ENCODE results near the gene BTBD19. TPM values are rescaled to one million over a fixed set of nuclear protein-coding genes. Genes with fewer than 3 reads are reported as not detected.
A peak's percentile ranks its signal among the peaks of the same experiment; 100 is the strongest.

The BTBD19 gene
- total RNA-seq, 1 donor from 2014 or later, result 5.9 TPM

DNA sequence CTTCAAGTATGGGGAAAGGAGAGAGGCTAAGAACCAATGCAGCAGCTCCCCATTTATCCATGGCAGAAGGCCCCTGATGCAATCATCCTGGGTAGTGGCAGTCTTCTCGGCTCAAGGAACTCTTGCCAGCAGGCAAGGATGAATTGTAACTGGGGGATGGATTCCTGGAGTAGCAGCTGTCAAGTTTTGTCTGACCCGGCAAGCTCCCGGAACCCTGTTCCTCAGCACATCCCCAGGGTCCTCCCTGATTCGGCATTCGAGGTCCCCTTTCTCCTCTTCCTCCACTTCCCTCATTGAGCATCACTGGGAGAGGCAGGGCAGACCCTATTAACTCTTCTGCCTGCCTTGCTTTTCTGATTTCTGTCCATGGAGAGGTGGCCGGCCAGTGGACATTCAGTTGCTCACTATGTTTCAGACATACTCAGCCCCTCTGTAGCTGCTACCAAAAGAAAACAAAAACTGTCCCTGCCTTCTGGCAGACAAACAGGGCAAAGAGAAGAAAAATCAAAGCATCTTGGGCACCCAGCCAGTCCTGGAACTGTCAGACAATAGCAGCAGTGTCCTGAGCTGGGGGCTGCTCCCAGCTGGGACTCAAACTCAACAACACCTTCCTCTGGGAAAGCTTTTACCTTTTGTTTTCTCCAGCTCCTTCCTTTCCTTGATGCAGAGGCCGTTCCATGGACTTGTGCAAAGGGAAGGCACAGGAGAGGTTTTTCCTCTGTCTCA is 40.3 kb downstream of the BTBD19 start:
- no peak for DNase-seq

DNA sequence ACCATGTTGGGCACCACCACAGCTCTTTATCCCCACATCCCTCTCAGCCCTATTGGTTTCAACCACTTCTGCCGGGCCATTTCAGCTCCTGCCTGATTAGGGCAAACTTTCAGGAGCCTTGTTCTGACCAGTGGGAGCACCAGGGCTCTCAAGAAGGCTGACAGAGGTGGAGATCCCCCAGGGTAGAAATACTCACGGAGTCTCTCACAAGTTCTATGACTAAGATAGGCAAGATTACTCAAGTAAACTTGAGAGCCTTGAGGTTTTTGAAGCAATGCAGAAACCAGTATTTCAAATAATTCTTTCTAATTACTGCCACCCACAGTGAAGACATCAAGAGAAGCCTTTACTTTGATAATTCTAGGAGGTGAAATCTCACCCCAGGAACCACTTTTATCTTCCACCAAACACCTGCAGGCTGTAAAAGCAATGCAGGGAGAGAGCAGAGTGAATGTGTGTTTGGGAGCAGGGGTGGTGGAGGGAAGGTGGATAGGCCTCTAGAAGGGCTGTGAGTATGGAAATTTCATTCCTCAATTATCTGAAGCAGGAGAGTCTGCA is 41.3 kb downstream of the BTBD19 start:
- TF ChIP-seq, protein P1, sequence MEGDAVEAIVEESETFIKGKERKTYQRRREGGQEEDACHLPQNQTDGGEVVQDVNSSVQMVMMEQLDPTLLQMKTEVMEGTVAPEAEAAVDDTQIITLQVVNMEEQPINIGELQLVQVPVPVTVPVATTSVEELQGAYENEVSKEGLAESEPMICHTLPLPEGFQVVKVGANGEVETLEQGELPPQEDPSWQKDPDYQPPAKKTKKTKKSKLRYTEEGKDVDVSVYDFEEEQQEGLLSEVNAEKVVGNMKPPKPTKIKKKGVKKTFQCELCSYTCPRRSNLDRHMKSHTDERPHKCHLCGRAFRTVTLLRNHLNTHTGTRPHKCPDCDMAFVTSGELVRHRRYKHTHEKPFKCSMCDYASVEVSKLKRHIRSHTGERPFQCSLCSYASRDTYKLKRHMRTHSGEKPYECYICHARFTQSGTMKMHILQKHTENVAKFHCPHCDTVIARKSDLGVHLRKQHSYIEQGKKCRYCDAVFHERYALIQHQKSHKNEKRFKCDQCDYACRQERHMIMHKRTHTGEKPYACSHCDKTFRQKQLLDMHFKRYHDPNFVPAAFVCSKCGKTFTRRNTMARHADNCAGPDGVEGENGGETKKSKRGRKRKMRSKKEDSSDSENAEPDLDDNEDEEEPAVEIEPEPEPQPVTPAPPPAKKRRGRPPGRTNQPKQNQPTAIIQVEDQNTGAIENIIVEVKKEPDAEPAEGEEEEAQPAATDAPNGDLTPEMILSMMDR (IDR thresholded peaks at IDR 0.05; ENCODE audit: partially characterized antibody, unreplicated experiment), result no peak
- peaks cover 4% of the 10 kb centered on the region for H3K9me3 Mint-ChIP-seq (ENCODE audit: unreplicated experiment)
- no peak overlapping the region for H3K4me3 Mint-ChIP-seq (ENCODE audit: unreplicated experiment)
- H3K27ac Mint-ChIP-seq (ENCODE audit: unreplicated experiment), result no peak overlapping the region
- peaks cover 4% of the 10 kb centered on the region for H3K4me1 Mint-ChIP-seq (ENCODE audit: low read depth, unreplicated experiment)
- peaks cover 6% of the 10 kb centered on the region for H3K27me3 Mint-ChIP-seq (ENCODE audit: unreplicated experiment)
- no peak for DNase-seq
- H3K36me3 Mint-ChIP-seq (ENCODE audit: unreplicated experiment), result peaks cover 4% of the 10 kb centered on the region

More for the DNA sequence above, 40.3 kb downstream of the BTBD19 start:
- no peak overlapping the region for H3K4me3 Mint-ChIP-seq (ENCODE audit: unreplicated experiment)
- peaks cover 4% of the 10 kb centered on the region for H3K9me3 Mint-ChIP-seq (ENCODE audit: unreplicated experiment)
- H3K4me1 Mint-ChIP-seq (ENCODE audit: low read depth, unreplicated experiment), result peaks cover 4% of the 10 kb centered on the region
- H3K27ac Mint-ChIP-seq (ENCODE audit: unreplicated experiment), result peak overlapping the region; percentile 29
- peaks cover 4% of the 10 kb centered on the region for H3K36me3 Mint-ChIP-seq (ENCODE audit: unreplicated experiment)
- TF ChIP-seq, protein P1 (IDR thresholded peaks at IDR 0.05; ENCODE audit: partially characterized antibody, unreplicated experiment), result no peak
- peaks cover 6% of the 10 kb centered on the region for H3K27me3 Mint-ChIP-seq (ENCODE audit: unreplicated experiment)

DNA sequence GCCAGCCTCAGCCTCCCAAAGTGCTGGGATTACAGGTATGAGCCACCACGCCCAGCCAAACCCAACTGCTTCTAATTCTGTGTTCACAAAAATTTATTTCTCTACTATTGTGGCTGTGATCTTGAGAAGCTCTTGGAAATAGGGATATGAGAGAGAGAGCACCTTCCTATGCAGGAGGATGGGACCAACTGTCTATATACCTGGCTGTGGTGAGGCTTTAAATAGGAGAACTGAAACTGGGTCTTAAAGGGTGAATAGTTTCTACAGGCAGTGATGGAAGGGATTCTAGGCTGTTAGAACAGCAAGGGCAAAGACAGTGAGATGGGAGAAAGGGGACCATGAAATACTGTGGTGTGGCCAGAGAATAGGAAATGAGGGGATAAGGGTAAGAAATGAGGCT is 43.0 kb downstream of the BTBD19 start:
- Mint-ChIP-seq H3K4me1 (ENCODE audit: low read depth, unreplicated experiment) (peaks cover 4% of the 10 kb centered on the region), H3K27ac (ENCODE audit: unreplicated experiment) (no peak overlapping the region), H3K9me3 (ENCODE audit: unreplicated experiment) (peaks cover 4% of the 10 kb centered on the region), H3K36me3 (ENCODE audit: unreplicated experiment) (peaks cover 4% of the 10 kb centered on the region), H3K27me3 (ENCODE audit: unreplicated experiment) (peaks cover 6% of the 10 kb centered on the region), H3K4me3 (ENCODE audit: unreplicated experiment) (no peak overlapping the region)
- DNase-seq, result no peak
- TF ChIP-seq, protein P1 (IDR thresholded peaks at IDR 0.05; ENCODE audit: partially characterized antibody, unreplicated experiment), result no peak

DNA sequence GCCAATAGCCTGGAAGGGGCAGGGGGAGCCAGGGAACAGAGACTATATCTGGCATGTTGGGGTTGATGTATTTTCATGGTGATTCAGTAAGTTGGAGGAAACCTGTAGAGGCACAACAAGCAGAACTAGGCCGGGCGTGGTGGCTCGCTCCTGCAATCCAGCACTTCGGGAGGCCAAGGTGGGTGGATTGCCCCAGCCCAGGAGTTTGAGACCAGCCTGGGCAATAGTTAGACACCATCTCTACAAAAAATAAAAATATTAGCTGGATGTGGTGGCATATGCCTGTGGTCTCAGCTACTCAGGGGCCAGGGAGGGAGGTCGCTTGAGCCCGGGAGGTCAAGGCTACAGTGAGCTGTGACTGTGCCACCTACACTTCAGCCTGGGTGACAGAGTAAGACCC is 44.9 kb downstream of the BTBD19 start:
- H3K9me3 Mint-ChIP-seq (ENCODE audit: unreplicated experiment), result peaks cover 4% of the 10 kb centered on the region
- no peak overlapping the region for H3K4me3 Mint-ChIP-seq (ENCODE audit: unreplicated experiment)
- H3K36me3 Mint-ChIP-seq (ENCODE audit: unreplicated experiment), result peaks cover 4% of the 10 kb centered on the region
- peaks cover 6% of the 10 kb centered on the region for H3K27me3 Mint-ChIP-seq (ENCODE audit: unreplicated experiment)
- DNase-seq, result no peak
- peaks cover 4% of the 10 kb centered on the region for H3K4me1 Mint-ChIP-seq (ENCODE audit: low read depth, unreplicated experiment)
- H3K27ac Mint-ChIP-seq (ENCODE audit: unreplicated experiment), result no peak overlapping the region
- TF ChIP-seq, protein P1 (IDR thresholded peaks at IDR 0.05; ENCODE audit: partially characterized antibody, unreplicated experiment), result no peak

DNA sequence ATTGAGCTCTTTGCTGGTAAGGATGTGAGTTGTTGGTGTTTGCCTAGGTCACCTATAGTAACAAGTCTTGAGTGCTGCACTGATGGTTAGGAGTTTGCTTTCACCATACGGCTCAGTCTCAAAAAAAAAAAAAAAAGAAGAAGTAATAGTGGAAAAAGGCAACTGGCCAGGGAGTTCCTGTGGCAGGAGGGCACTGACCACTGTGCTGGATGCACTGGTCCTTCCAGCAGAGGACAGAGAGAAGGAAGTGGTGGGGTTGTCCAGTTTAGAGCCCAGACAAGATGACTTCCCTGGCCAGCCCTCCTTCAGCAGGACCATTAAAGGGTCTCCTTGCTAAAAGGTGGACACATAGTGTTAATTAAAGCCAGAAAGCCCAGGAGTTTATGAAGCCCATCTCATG is 46.6 kb downstream of the BTBD19 start:
- Mint-ChIP-seq H3K27ac (ENCODE audit: unreplicated experiment) (no peak overlapping the region), H3K4me3 (ENCODE audit: unreplicated experiment) (no peak overlapping the region), H3K4me1 (ENCODE audit: low read depth, unreplicated experiment) (no peaks in the 10 kb centered on the region), H3K9me3 (ENCODE audit: unreplicated experiment) (peaks cover 4% of the 10 kb centered on the region), H3K36me3 (ENCODE audit: unreplicated experiment) (peaks cover 4% of the 10 kb centered on the region), H3K27me3 (ENCODE audit: unreplicated experiment) (peaks cover 3% of the 10 kb centered on the region)
- TF ChIP-seq, protein P1 (IDR thresholded peaks at IDR 0.05; ENCODE audit: partially characterized antibody, unreplicated experiment), result no peak
- DNase-seq, result no peak

Measured in glutamatergic neuron (in vitro differentiated cells).